Measurements from ENCODE around the gene LTF.

LTF gene

GRCh38 chr3:46400846-46401245 is 63.9 kb downstream of the LTF start:
- DNase-seq (ENCODE audit: low read depth, low spot score), result no peak
- TF ChIP-seq CTCF (IDR thresholded peaks at IDR 0.05; ENCODE audit: insufficient read depth, low read length, missing control alignments), result no peak
- POLR2A ChIA-PET, result no interaction called here
- H3K4me3 ChIP-seq (ENCODE audit: low read depth, low read length), result no peak overlapping the region
- CTCF ChIA-PET, result no interaction called here

GRCh38 chr3:46400000-46400734 is 64.5 kb downstream of the LTF start:
- no peak for TF ChIP-seq CTCF (IDR thresholded peaks at IDR 0.05; ENCODE audit: insufficient read depth, low read length, missing control alignments)
- POLR2A ChIA-PET, result no interaction called here
- no peak for DNase-seq (ENCODE audit: low read depth, low spot score)
- no peak overlapping the region for H3K4me3 ChIP-seq (ENCODE audit: low read depth, low read length)
- CTCF ChIA-PET, result no interaction called here

GRCh38 chr3:46399557-46399956 is 65.1 kb downstream of the LTF start:
- CTCF ChIA-PET, result no interaction called here
- H3K4me3 ChIP-seq (ENCODE audit: low read depth, low read length), result no peak overlapping the region
- TF ChIP-seq CTCF (IDR thresholded peaks at IDR 0.05; ENCODE audit: insufficient read depth, low read length, missing control alignments), result no peak
- DNase-seq (ENCODE audit: low read depth, low spot score), result no peak
- POLR2A ChIA-PET, result no interaction called here

GRCh38 chr3:46399098-46399497 is 65.6 kb downstream of the LTF start:
- DNase-seq (ENCODE audit: low read depth, low spot score), result no peak
- TF ChIP-seq CTCF (IDR thresholded peaks at IDR 0.05; ENCODE audit: insufficient read depth, low read length, missing control alignments), result no peak
- ChIA-PET POLR2A (no interaction called here), CTCF (no interaction called here)
- H3K4me3 ChIP-seq (ENCODE audit: low read depth, low read length), result no peak overlapping the region

- H3K4me3 ChIP-seq (ENCODE audit: low read depth, low read length), result no peak overlapping the region
- ChIA-PET CTCF (no interaction called here), POLR2A (no interaction called here)
- no peak for TF ChIP-seq CTCF (IDR thresholded peaks at IDR 0.05; ENCODE audit: insufficient read depth, low read length, missing control alignments)
- DNase-seq (ENCODE audit: low read depth, low spot score), result no peak
Measured at GRCh38 chr3:46398186-46398955, 66.3 kb downstream of the LTF start.

GRCh38 chr3:46397111-46397510 is 67.6 kb downstream of the LTF start:
- no peak for TF ChIP-seq CTCF (IDR thresholded peaks at IDR 0.05; ENCODE audit: insufficient read depth, low read length, missing control alignments)
- POLR2A ChIA-PET, result no interaction called here
- CTCF ChIA-PET, result no interaction called here
- DNase-seq (ENCODE audit: low read depth, low spot score), result no peak
- no peak overlapping the region for H3K4me3 ChIP-seq (ENCODE audit: low read depth, low read length)

Data from AG04449 (cell line).